ENCODE measurements around the gene TBCK. TPM values are rescaled to one million over a fixed set of nuclear protein-coding genes. Genes with fewer than 3 reads are reported as not detected.

TBCK gene
- total and polyA plus RNA-seq, 9 of the 15 experiments (the other 6 are each of a cell fraction or from before 2014, with no cell fraction given): 5.3 to 26.6 (median 16.2) TPM

GRCh38 chr4:106034220-106034619, 281.8 kb downstream of the TBCK start:
- Histone ChIP-seq H3K27me3 (ENCODE audit: control insufficient read depth in 2 of 2, insufficient read depth in 2 of 2, low read length in 2 of 2) (no peaks in the 10 kb centered on the region; a peak in 1 of 5 replicates), H3K27ac (ENCODE audit: extremely low read depth, low read depth, low read length) (no peak overlapping the region), H3K9me1 (ENCODE audit: control insufficient read depth, insufficient read depth, low read length) (no peaks in the 10 kb centered on the region), H2AFZ (ENCODE audit: low read depth, low read length) (no peak overlapping the region), H3K9me3 (replicated peaks; ENCODE audit: control insufficient read depth, insufficient read depth, low read depth, low read length) (no peaks in the 10 kb centered on the region), H3K79me2 (ENCODE audit: control insufficient read depth, insufficient read depth, low read length) (no peaks in the 10 kb centered on the region), H3K9ac (ENCODE audit: insufficient read depth in 1 of 2, low read depth in 2 of 2, low read length in 2 of 2) (no peak overlapping the region), H3K36me3 (ENCODE audit: control insufficient read depth, insufficient read depth, low read length) (no peaks in the 10 kb centered on the region), H4K20me1 (replicated peaks; ENCODE audit: control insufficient read depth, insufficient read depth, low read length) (no peaks in the 10 kb centered on the region), H3K4me2 (ENCODE audit: insufficient read depth, low read length) (no peak overlapping the region), H3K4me1 (replicated peaks in 1 of 2; ENCODE audit: control insufficient read depth in 2 of 2, insufficient read depth in 2 of 2, low read length in 2 of 2) (no peaks in the 10 kb centered on the region), H3K4me3 (no peak overlapping the region)
- peak; percentile 54 for FAIRE-seq
- POLR2A ChIA-PET: no interaction called here
- CTCF ChIA-PET (ENCODE audit: low intra/inter-chr PET ratio): no interaction called here
- in situ Hi-C loops (cut with MboI): no loop called here
- no peak for TF ChIP-seq NCOA2 (IDR thresholded peaks at IDR 0.05; ENCODE audit: partially characterized antibody in 2 of 2)
- TF ChIP-seq ELF2 (CRISPR knock-in tag; IDR thresholded peaks at IDR 0.05): no peak
- TF ChIP-seq CEBPG (CRISPR knock-in tag; IDR thresholded peaks at IDR 0.05): no peak
- TF ChIP-seq CEBPG (tag; conservative IDR thresholded peaks at IDR 0.05 in 1 of 2, IDR thresholded peaks at IDR 0.05 in 1 of 2): no peak
- no peak for TF ChIP-seq E2F1 (CRISPR knock-in tag; IDR thresholded peaks at IDR 0.05)
- no peak for TF ChIP-seq RCOR1 (IDR thresholded peaks at IDR 0.05; ENCODE audit: borderline replicate concordance in 1 of 2, low read depth in 2 of 2, low read length in 2 of 2)
- no peak for TF ChIP-seq ZNF12 (CRISPR knock-in tag; IDR thresholded peaks at IDR 0.05)
- TF ChIP-seq BRD9 (IDR thresholded peaks at IDR 0.05; ENCODE audit: low read depth, partially characterized antibody): no peak
- no peak for TF ChIP-seq SMARCA5 (IDR thresholded peaks at IDR 0.05)
- TF ChIP-seq CHAMP1 (IDR thresholded peaks at IDR 0.05): no peak
- TF ChIP-seq SP1 (CRISPR knock-in tag; IDR thresholded peaks at IDR 0.05): no peak
- TF ChIP-seq ZNF431 (CRISPR knock-in tag; IDR thresholded peaks at IDR 0.05): no peak
- no peak for TF ChIP-seq ZNF586 (CRISPR knock-in tag; conservative IDR thresholded peaks at IDR 0.05)
- TF ChIP-seq HMBOX1 (IDR thresholded peaks at IDR 0.05): no peak
- no peak for ATAC-seq
- WGBS (ENCODE audit: insufficient coverage, low coverage, missing lambda C conversion rate): 0% methylated on average over 3 of the region's 3 CpGs
- no peak for DNase-seq (ENCODE audit: extremely low read depth in 1 of 4, low spot score in 3 of 4)
- BruUV-seq (replicated peaks): no TSS peak
- intact Hi-C loops (cut with micrococcal nuclease): no loop called here

Measured in K562 (cell line).